Fibroblast of gingiva (primary cell): ENCODE measurements around the gene CDH11.

Source experiments
- DNase-seq: peaks from one replicate; pipeline ENCODE4 v3.0.0-alpha.2; 2011; ENCODE audit warnings: low read depth

The CDH11 gene

GRCh38 chr16:65117811-65118448, 3.9 kb downstream of the CDH11 start:
- DNase-seq = peak; percentile 80

GRCh38 chr16:65116818-65117430, 4.9 kb downstream of the CDH11 start:
- no peak for DNase-seq

- DNase-seq = no peak
Measured at GRCh38 chr16:65116216-65116615, 5.6 kb downstream of the CDH11 start.

- no peak for DNase-seq
Measured at GRCh38 chr16:65114527-65114926, 7.3 kb downstream of the CDH11 start.

- DNase-seq = no peak
Measured at GRCh38 chr16:65113441-65113840, 8.4 kb downstream of the CDH11 start.

GRCh38 chr16:65111306-65111705, 10.6 kb downstream of the CDH11 start:
- no peak for DNase-seq

GRCh38 chr16:65106757-65107156, 15.1 kb downstream of the CDH11 start:
- no peak for DNase-seq

GRCh38 chr16:65105171-65105570, 16.7 kb downstream of the CDH11 start:
- no peak for DNase-seq

GRCh38 chr16:65104471-65104870, 17.4 kb downstream of the CDH11 start:
- DNase-seq = no peak

- DNase-seq = no peak
Measured at GRCh38 chr16:65102326-65102725, 19.5 kb downstream of the CDH11 start.

- DNase-seq = no peak
Measured at GRCh38 chr16:65101009-65101408, 20.9 kb downstream of the CDH11 start.

- DNase-seq = no peak
Measured at GRCh38 chr16:65099607-65100006, 22.3 kb downstream of the CDH11 start.

- DNase-seq = no peak
Measured at GRCh38 chr16:65098916-65099315, 22.9 kb downstream of the CDH11 start.

- DNase-seq = no peak
Measured at GRCh38 chr16:65097296-65097695, 24.6 kb downstream of the CDH11 start.

GRCh38 chr16:65095906-65096305, 26.0 kb downstream of the CDH11 start:
- no peak for DNase-seq

GRCh38 chr16:65095090-65095728, 26.7 kb downstream of the CDH11 start:
- DNase-seq = no peak

- no peak for DNase-seq
Measured at GRCh38 chr16:65094009-65094408, 27.9 kb downstream of the CDH11 start.

GRCh38 chr16:65083164-65083857, 38.6 kb downstream of the CDH11 start:
- peak; percentile 47 for DNase-seq

GRCh38 chr16:65079549-65079948, 42.3 kb downstream of the CDH11 start:
- DNase-seq = no peak

GRCh38 chr16:65077181-65077580, 44.7 kb downstream of the CDH11 start:
- DNase-seq = no peak

- DNase-seq = no peak
Measured at GRCh38 chr16:65075877-65076276, 46.0 kb downstream of the CDH11 start.

GRCh38 chr16:65071433-65072311, 50.2 kb downstream of the CDH11 start:
- peak; percentile 74 for DNase-seq
